Measurements from ENCODE around the gene TACC3. TPM values are rescaled to one million over a fixed set of nuclear protein-coding genes. Genes with fewer than 3 reads are reported as not detected.

TACC3 gene
- total RNA-seq, 2 donors from 2014 or later = 20.6 to 99.7 TPM

DNA sequence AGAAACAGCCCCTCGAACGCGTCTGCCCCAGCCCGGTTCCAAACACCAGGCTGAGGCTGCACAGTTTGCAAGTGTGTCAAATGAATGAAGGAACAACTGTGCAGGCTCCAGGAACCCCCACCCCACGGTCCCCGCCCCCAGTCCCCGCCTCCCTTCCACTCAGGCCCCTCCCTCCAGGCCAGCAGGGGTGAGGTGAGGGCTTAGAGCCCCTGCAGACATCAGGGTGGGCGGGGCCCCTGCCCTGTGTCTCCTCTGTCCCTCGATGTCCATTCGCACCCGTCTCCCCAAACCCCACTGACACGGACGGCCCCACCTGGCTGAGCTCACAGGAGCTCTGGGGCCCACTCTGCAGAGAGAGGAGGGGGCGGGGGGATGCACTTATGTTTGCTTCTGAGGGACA, 28.5 kb downstream of the TACC3 start:
- Histone ChIP-seq H3K27me3 (no peaks in the 10 kb centered on the region), H3K4me1 (peaks cover 13% of the 10 kb centered on the region), H3K27ac (no peak overlapping the region), H3K4me3 (no peak overlapping the region), H3K36me3 (no peaks in the 10 kb centered on the region), H3K9me3 (no peaks in the 10 kb centered on the region), H3K9ac (ENCODE audit: low read depth in 2 of 2, low read length in 2 of 2) (no peak overlapping the region)
- no peak for DNase-seq
- TF ChIP-seq, protein P1, sequence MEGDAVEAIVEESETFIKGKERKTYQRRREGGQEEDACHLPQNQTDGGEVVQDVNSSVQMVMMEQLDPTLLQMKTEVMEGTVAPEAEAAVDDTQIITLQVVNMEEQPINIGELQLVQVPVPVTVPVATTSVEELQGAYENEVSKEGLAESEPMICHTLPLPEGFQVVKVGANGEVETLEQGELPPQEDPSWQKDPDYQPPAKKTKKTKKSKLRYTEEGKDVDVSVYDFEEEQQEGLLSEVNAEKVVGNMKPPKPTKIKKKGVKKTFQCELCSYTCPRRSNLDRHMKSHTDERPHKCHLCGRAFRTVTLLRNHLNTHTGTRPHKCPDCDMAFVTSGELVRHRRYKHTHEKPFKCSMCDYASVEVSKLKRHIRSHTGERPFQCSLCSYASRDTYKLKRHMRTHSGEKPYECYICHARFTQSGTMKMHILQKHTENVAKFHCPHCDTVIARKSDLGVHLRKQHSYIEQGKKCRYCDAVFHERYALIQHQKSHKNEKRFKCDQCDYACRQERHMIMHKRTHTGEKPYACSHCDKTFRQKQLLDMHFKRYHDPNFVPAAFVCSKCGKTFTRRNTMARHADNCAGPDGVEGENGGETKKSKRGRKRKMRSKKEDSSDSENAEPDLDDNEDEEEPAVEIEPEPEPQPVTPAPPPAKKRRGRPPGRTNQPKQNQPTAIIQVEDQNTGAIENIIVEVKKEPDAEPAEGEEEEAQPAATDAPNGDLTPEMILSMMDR (IDR thresholded peaks at IDR 0.05) = no peak
- intact Hi-C loops (cut with DNase I) = loop anchor here (5.0 to 10.0 kb wide), 2 partner anchors 147 to 445 kb away; no protein-coding TSS in a partner anchor

DNA sequence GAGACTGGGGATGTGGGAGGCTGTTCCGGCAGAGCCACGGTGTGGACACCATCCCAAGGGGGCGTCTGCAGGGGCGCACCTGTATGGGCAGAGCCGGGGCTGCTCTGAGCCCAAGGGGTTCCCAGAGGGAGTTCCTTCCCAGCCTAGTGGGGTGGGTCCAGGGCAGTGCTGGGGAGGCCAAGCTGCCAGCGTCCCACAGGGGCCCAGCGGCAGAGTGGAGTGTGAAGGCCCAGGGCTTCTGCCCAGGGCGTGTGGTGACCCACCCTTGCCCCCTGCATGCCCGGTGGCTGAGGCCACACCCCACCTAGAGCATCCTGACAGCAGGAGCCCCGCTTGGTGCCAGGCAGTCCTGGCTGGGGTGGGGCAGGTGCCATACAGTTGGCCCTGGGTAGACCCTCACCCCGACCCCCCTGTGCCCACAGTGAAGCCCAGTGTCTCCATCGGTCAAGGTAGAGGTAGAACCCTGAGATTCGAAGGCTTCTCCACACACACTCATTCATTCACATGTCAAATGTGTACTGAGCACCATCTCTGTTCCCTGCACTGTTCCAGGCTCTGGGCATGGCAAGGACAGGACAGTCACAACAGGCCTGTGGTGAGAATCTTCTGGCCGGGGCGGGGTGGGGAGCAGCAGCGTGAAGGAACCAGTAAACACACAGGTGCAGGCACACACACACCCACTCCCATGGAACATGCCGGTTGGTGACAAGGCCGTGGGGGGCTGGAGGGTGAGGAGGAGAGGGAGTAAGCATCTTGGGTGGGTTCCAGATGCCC, 29.2 kb downstream of the TACC3 start:
- H3K9ac ChIP-seq (ENCODE audit: low read depth in 2 of 2, low read length in 2 of 2) = no peak overlapping the region
- intact Hi-C loops (cut with DNase I) = loop anchor here (10.0 kb wide), 1 partner anchor 444 kb away; no protein-coding TSS in a partner anchor
- H3K4me3 ChIP-seq = no peak overlapping the region
- no peaks in the 10 kb centered on the region for H3K9me3 ChIP-seq
- no peaks in the 10 kb centered on the region for H3K27me3 ChIP-seq
- H3K27ac ChIP-seq = no peak overlapping the region
- DNase-seq = no peak
- TF ChIP-seq, protein P1 (IDR thresholded peaks at IDR 0.05) = no peak
- H3K4me1 ChIP-seq = peaks cover 13% of the 10 kb centered on the region
- no peaks in the 10 kb centered on the region for H3K36me3 ChIP-seq

DNA sequence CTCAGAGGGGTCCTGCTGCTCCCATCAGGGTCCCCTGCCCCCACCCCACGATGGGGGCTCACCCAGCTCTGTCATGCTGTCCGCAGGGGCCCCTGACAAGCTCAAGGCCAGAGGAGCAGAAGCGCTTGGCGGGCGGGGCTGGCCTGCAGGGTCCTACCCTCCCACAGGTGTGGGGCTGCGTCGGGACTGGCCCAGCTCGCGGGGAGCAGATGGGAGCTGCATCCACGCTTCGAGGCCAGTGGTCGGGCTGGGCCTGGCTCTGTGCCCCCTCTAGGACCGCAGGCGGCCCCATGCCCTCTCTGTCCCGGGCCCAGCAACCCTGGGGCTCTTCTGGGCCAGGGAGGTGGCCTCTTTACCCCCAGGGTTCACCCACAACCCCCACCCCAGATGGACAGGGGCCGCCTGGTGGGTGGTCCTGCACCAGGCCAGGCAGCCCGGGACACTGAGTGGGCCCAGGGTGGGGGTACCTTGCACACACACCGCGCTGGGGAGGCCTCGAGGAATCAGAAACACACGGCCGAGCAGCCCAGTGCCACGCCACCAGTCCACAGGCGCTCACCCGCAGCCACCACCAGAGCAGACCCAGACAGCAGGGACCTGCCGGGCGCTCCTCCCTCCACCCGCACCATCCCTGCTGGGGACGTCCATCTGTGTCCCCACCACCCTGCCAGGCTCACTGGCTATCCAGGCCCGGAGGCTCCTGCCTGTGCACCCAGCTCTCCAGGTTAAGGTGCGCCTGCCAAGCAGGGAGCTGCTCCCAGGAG, 30.0 kb downstream of the TACC3 start:
- Histone ChIP-seq H3K36me3 (no peaks in the 10 kb centered on the region), H3K9ac (ENCODE audit: low read depth in 2 of 2, low read length in 2 of 2) (no peak overlapping the region), H3K27me3 (no peaks in the 10 kb centered on the region), H3K27ac (no peak overlapping the region), H3K9me3 (no peaks in the 10 kb centered on the region), H3K4me3 (no peak overlapping the region), H3K4me1 (peaks cover 13% of the 10 kb centered on the region)
- intact Hi-C loops (cut with DNase I) = loop anchor here (10.0 kb wide), 1 partner anchor 443 kb away; no protein-coding TSS in a partner anchor
- TF ChIP-seq, protein P1 (IDR thresholded peaks at IDR 0.05) = no peak
- DNase-seq = no peak

DNA sequence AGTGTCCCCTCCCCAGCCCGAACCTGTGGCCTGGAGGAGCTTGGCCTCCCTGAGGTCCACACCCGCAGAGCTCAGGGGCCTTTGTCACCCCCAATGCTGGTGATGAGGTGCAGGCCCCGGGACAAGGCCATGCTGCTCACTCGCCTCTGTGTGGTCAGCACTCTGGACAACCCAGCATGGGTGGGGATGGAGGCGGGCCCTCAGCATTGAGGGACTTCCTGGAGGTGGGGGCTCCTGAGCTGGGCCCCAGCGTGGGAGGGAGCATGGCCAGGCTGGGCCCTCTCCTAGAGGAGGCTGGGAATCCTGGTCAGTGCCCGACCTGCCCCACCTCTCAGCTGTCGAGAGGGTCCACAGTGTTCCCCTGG, 30.6 kb downstream of the TACC3 start:
- intact Hi-C loops (cut with DNase I) = loop anchor here (10.0 kb wide), 1 partner anchor 443 kb away; no protein-coding TSS in a partner anchor

More for the DNA sequence above, 30.6 kb downstream of the TACC3 start:
- H3K9me3 ChIP-seq = no peaks in the 10 kb centered on the region
- H3K27ac ChIP-seq = no peak overlapping the region
- TF ChIP-seq, protein P1 (IDR thresholded peaks at IDR 0.05) = no peak
- no peak overlapping the region for H3K4me3 ChIP-seq
- H3K36me3 ChIP-seq = no peaks in the 10 kb centered on the region
- peak overlapping the region; percentile 0 to 43 for H3K9ac ChIP-seq (ENCODE audit: low read depth in 2 of 2, low read length in 2 of 2)
- no peak for DNase-seq
- H3K4me1 ChIP-seq = peaks cover 13% of the 10 kb centered on the region
- no peaks in the 10 kb centered on the region for H3K27me3 ChIP-seq
